Mucosa of rectum (tissue), 2 donors: ENCODE measurements around the gene VASP.

Experiments used
- H3K27ac ChIP-seq, 2 donors: one replicate each; pipeline ENCODE4 v1.7.0; 2013; ENCODE audit warnings: inconsistent platforms in 2 of 2, low read depth in 2 of 2, low read length in 2 of 2
- H3K27me3 ChIP-seq, 2 donors: one replicate each; pipeline ENCODE4 v1.7.0; 2013; ENCODE audit warnings: low read length in 2 of 2; ENCODE audit not compliant: control insufficient read depth in 2 of 2, insufficient read depth in 2 of 2
- H3K36me3 ChIP-seq, 2 donors: one replicate each; pipeline ENCODE4 v1.7.0; 2013; ENCODE audit warnings: low read length in 2 of 2; ENCODE audit not compliant: control insufficient read depth in 2 of 2, insufficient read depth in 2 of 2
- H3K4me1 ChIP-seq, 2 donors: one replicate each; pipeline ENCODE4 v1.7.0; 2013; ENCODE audit warnings: low read length in 2 of 2, mild to moderate bottlenecking in 1 of 2; ENCODE audit not compliant: control insufficient read depth in 2 of 2, insufficient read depth in 2 of 2
- H3K4me3 ChIP-seq, 2 donors: one replicate each; pipeline ENCODE4 v1.7.0; 2013; ENCODE audit warnings: low read length in 2 of 2
- H3K9ac ChIP-seq, 2 donors: one replicate each; pipeline ENCODE4 v1.7.0; 2013; ENCODE audit warnings: low read length in 2 of 2, low read depth in 1 of 2, mild to moderate bottlenecking in 1 of 2
- H3K9me3 ChIP-seq, 2 donors: one replicate each; pipeline ENCODE4 v1.7.0; 2013; ENCODE audit warnings: low read length in 2 of 2; ENCODE audit not compliant: control insufficient read depth in 2 of 2
- donor health status: healthy.
- donor health status: Normal muscosa, but diverticular disease.

Gene VASP

DNA sequence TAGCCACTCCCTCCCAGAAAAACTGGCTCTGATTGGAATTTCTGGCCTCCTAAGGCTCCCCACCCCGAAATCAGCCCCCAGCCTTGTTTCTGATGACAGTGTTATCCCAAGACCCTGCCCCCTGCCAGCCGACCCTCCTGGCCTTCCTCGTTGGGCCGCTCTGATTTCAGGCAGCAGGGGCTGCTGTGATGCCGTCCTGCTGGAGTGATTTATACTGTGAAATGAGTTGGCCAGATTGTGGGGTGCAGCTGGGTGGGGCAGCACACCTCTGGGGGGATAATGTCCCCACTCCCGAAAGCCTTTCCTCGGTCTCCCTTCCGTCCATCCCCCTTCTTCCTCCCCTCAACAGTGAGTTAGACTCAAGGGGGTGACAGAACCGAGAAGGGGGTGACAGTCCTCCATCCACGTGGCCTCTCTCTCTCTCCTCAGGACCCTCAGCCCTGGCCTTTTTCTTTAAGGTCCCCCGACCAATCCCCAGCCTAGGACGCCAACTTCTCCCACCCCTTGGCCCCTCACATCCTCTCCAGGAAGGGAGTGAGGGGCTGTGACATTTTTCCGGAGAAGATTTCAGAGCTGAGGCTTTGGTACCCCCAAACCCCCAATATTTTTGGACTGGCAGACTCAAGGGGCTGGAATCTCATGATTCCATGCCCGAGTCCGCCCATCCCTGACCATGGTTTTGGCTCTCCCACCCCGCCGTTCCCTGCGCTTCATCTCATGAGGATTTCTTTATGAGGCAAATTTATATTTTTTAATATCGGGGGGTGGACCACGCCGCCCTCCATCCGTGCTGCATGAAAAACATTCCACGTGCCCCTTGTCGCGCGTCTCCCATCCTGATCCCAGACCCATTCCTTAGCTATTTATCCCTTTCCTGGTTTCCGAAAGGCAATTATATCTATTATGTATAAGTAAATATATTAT, 33.3 kb upstream of the VASP start:
- no peak overlapping the region for H3K27ac ChIP-seq
- no peaks in the 10 kb centered on the region for H3K9me3 ChIP-seq
- no peak overlapping the region for H3K9ac ChIP-seq
- peaks cover 12 to 16% of the 10 kb centered on the region in 2 donors for H3K27me3 ChIP-seq
- H3K4me3 ChIP-seq = no peak overlapping the region
- no peaks in the 10 kb centered on the region for H3K36me3 ChIP-seq
- peaks cover 21 to 31% of the 10 kb centered on the region in 2 donors for H3K4me1 ChIP-seq

DNA sequence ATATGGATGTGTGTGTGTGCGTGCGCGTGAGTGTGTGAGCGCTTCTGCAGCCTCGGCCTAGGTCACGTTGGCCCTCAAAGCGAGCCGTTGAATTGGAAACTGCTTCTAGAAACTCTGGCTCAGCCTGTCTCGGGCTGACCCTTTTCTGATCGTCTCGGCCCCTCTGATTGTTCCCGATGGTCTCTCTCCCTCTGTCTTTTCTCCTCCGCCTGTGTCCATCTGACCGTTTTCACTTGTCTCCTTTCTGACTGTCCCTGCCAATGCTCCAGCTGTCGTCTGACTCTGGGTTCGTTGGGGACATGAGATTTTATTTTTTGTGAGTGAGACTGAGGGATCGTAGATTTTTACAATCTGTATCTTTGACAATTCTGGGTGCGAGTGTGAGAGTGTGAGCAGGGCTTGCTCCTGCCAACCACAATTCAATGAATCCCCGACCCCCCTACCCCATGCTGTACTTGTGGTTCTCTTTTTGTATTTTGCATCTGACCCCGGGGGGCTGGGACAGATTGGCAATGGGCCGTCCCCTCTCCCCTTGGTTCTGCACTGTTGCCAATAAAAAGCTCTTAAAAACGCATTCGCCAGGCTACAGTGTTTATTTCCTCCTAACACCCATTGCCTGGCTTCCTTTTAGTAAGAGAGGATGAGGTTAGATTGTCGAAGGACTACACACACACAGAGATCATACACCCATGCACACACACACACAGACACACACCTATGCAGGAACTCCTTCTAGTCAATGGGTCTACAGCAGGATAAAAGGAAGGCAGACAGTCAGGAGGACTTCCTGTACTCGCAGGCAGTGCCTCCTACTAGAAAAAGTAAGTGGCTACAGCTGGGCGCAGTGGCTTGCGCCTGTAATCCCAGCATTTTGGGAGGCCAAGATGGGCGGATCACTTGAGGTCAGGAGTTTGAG, 32.4 kb upstream of the VASP start:
- Histone ChIP-seq H3K36me3 (no peaks in the 10 kb centered on the region), H3K27me3 (peaks cover 12 to 16% of the 10 kb centered on the region in 2 donors)

DNA sequence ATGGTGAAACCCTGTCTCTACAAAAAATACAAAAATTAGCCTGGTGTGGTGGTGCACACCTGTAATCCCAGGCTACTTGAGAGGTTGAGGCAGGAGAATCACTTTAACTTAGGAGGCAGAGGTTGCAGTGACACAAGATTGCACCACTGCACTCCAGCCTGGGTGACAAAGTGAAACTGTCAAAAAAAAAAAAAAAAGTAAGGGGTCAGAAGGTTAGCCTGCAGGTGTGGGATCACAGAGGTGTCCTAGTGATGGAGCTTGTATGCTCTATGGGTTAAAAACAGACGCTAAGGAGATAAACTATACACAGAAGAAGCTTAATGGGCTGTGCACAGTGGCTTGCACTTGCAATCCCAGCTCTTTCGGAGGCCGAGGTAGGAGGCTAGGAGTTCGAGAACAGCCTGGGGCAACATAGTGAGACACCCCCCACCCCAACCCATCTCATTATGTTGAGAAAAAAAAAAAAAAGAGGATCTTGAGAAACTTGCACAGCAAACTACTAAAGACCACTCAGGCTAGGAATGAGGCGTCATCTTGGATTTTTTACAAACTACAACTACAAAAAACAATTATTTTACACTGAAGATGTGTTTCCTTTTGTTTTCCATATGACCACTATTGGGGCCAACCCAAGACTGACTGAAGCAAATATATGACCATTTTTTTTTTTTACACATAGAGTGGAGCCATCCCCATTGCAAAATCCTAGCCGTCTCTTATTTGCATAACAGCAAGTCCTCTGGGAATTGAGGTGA, 31.6 kb upstream of the VASP start:
- Histone ChIP-seq H3K9ac (no peak overlapping the region), H3K4me1 (peaks cover 11 to 18% of the 10 kb centered on the region in 2 donors), H3K36me3 (no peaks in the 10 kb centered on the region), H3K27me3 (peaks cover 12 to 16% of the 10 kb centered on the region in 2 donors), H3K9me3 (no peaks in the 10 kb centered on the region), H3K27ac (no peak overlapping the region), H3K4me3 (no peak overlapping the region)

More for the DNA sequence above, 32.4 kb upstream of the VASP start:
- Histone ChIP-seq H3K27ac (no peak overlapping the region), H3K4me3 (no peak overlapping the region), H3K9me3 (no peaks in the 10 kb centered on the region), H3K4me1 (peaks cover 16 to 24% of the 10 kb centered on the region in 2 donors), H3K9ac (peak overlapping the region in 1 of 2 donors; percentile 2)

DNA sequence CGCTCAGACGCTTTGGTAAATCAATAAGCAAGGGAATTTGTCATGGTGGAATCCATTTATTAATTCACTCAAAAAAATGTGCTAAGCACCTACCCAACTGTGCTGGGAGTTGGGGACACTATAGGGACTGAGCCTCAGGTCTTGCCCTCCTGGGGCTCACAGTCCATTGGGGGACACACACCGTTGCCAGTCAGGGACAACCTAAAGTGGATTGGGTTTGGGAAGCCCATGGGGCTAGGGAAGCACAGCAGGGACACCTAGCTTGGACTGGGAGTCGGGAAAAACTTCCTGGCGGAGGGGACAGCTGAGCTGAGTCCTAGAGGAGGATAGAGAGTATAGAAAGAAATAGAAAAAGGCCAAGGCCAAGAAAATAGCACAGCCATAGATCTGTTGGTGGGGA, 31.0 kb upstream of the VASP start:
- no peak overlapping the region for H3K9ac ChIP-seq
- H3K27ac ChIP-seq = no peak overlapping the region
- no peak overlapping the region for H3K4me3 ChIP-seq
- H3K9me3 ChIP-seq = no peaks in the 10 kb centered on the region
- H3K36me3 ChIP-seq = no peaks in the 10 kb centered on the region
- H3K27me3 ChIP-seq = peaks cover 12 to 16% of the 10 kb centered on the region in 2 donors
- H3K4me1 ChIP-seq = peaks cover 11 to 18% of the 10 kb centered on the region in 2 donors

DNA sequence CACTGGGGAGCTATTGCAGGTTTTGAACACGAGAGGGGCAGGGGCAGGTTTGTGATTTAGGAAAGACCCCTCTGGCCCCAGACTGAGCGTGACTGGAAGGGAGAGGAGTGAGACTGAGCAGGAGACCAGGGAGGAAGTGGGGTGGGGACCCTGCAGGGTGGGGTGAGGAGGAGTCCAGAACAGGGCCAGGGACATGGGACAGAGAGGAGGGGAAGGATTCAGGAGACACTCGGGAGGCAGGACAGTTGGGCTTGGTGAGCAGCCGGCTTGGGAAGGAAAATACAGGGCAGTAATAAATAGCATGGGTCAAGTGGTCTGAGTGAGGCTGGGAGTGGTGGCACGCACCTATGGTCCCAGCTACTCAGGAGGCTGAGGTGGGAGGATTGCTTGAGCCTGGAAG, 30.1 kb upstream of the VASP start:
- peaks cover 10 to 12% of the 10 kb centered on the region in 2 donors for H3K27me3 ChIP-seq
- no peaks in the 10 kb centered on the region for H3K9me3 ChIP-seq
- peaks cover 10 to 18% of the 10 kb centered on the region in 2 donors for H3K4me1 ChIP-seq
- H3K27ac ChIP-seq = no peak overlapping the region
- H3K9ac ChIP-seq = no peak overlapping the region
- H3K4me3 ChIP-seq = no peak overlapping the region
- H3K36me3 ChIP-seq = no peaks in the 10 kb centered on the region

DNA sequence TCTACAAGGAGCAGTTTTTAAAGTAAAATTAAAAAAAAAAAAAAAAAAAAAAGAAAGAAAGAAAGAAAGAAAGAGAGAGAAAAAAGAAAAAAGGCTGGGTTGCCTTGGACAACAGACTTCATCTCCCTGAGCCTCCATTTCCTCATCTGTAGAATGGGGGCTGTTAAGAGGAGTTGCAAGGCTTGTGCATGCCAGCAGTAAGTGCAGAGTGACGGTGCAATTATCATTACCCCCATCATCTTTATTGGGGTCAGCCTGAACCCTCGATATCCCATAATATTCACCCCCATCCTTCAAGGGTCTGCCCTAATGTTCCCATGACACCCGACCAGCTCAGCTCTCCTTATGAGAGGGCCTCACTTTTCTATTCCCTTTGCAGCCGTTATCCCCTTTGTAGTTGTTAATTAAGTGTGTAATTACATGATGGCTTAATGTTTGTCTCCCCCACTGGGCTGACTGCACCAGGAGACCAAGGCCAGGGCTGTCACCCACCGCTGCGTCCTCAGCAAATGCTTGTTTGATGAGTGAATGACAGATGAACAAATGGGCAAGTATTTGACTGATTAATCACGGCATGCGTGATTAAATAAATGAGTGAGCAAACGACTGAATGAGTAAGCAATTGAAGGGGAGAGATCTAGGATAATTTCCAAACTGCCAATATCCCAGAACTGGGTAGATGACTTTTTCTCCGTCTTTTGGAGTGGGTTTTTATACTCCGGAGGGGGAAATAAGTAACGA, 29.4 kb upstream of the VASP start:
- H3K27ac ChIP-seq = peak overlapping the region; percentile 93 to 96
- no peaks in the 10 kb centered on the region for H3K36me3 ChIP-seq
- peak overlapping the region; percentile 77 to 99 for H3K9ac ChIP-seq
- peaks cover 5 to 10% of the 10 kb centered on the region in 2 donors for H3K27me3 ChIP-seq
- H3K4me1 ChIP-seq = peaks cover 7 to 18% of the 10 kb centered on the region in 2 donors
- H3K9me3 ChIP-seq = no peaks in the 10 kb centered on the region
- H3K4me3 ChIP-seq = peak overlapping the region; percentile 71 to 91

DNA sequence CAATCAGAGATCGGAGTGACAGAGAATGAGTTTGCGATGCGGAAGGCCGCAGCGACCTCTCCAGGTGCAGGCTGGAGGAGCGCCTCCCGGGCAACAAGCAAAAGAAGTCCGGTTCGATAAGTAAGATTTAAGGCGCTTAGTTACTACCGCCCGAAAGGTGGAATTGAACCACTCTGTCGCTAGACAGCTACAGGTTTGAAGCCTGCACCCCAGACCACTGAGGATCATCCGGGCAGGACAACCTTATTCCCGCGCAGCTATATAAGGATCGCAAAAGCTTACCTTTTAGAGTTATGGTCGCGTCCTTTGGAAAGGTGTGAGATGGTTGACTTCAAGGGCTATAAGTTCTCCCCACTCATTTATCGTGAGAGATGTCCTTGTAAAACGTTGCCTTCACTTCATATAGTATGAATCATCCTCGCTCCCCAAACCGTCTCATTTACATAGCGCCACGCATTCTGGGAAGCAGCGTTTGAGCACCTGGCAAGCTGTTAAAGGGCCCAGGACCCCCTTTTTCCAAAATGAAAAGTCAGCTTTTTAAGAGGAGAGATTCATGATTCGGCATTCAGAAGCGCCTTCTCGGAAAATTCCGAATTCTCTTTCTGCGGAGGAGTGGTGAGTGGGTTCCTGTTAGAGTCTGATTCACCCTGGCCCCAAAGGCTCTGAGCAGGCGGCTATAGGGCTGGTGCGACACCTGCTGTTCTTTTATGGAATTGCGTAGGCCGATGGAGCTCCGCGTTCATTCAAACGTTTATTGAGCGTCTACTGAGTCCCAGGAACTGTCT, 28.6 kb upstream of the VASP start:
- peaks cover 2 to 9% of the 10 kb centered on the region in 2 donors for H3K27me3 ChIP-seq
- H3K4me1 ChIP-seq = peaks cover 6 to 18% of the 10 kb centered on the region in 2 donors
- H3K27ac ChIP-seq = peak overlapping the region; percentile 93 to 96
- no peaks in the 10 kb centered on the region for H3K9me3 ChIP-seq
- H3K36me3 ChIP-seq = no peaks in the 10 kb centered on the region
- peak overlapping the region; percentile 71 to 91 for H3K4me3 ChIP-seq
- H3K9ac ChIP-seq = peak overlapping the region; percentile 77 to 99

DNA sequence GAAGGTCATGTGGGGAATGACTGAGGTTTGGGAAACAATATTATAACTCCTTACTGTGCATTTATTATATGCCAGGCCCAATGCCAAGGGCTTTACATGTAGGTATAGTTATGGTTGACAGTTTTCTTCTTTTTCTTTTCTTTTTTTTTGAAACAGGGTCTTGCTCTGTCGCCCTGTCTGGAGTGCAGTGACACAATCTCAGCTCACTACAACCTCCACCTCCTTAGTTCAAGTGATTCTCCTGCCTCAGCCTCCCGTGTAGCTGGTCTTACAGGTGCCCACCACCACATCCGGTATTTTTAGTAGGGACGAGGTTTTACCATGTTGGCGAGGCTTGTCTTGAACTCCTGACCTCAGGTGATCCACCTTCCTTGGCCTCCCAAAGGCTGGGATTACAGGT, 24.2 kb upstream of the VASP start:
- Histone ChIP-seq H3K27ac (no peak overlapping the region), H3K36me3 (no peaks in the 10 kb centered on the region), H3K9ac (no peak overlapping the region), H3K4me3 (no peak overlapping the region), H3K27me3 (no peaks in the 10 kb centered on the region), H3K4me1 (peaks cover 7 to 9% of the 10 kb centered on the region in 2 donors), H3K9me3 (no peaks in the 10 kb centered on the region)
